Stimulated activated CD4-positive, alpha-beta T cell treated with anti-CD3 and anti-CD28 coated beads, Interleukin-1b, Interleukin-23, amount 100 ng/mL, for 1 hour (primary cell): ENCODE measurements around the gene DYNLL2.
"Not testable (repeated sequence)": the region's sequence is repeated elsewhere in the genome, so short reads cannot be mapped to it uniquely, and the experiment has no call there.

Experiments used
- DNase-seq, 2 donors: peaks; one replicate each; pipeline ENCODE4 v3.0.0-alpha.2; 2020; ENCODE audit warnings: low read depth in 2 of 2

DYNLL2 gene

GRCh38 chr17:58082870-58083490, at the start of gene DYNLL2:
Gene DYNLL2 (plus strand): TSS chr17:58083419. CDS start chr17:58087091, 3,672 bp downstream.
- peak; percentile 82 to 85 for DNase-seq

- DNase-seq: no peak
Measured at GRCh38 chr17:58039975-58040374, 43.2 kb upstream of the DYNLL2 start.

- DNase-seq: no peak
Measured at GRCh38 chr17:58040386-58040785, 42.8 kb upstream of the DYNLL2 start.

GRCh38 chr17:58041161-58041560, 42.1 kb upstream of the DYNLL2 start:
- DNase-seq: no peak

- DNase-seq: no peak
Measured at GRCh38 chr17:58043221-58044181, 39.7 kb upstream of the DYNLL2 start.

GRCh38 chr17:58044256-58044655, 39.0 kb upstream of the DYNLL2 start:
- not testable (repeated sequence) for DNase-seq

- DNase-seq: no peak
Measured at GRCh38 chr17:58046239-58047094, 36.8 kb upstream of the DYNLL2 start.

GRCh38 chr17:58047376-58048150, 35.7 kb upstream of the DYNLL2 start:
- DNase-seq: no peak

GRCh38 chr17:58049533-58049932, 33.7 kb upstream of the DYNLL2 start:
- no peak for DNase-seq

- DNase-seq: no peak
Measured at GRCh38 chr17:58050966-58051365, 32.3 kb upstream of the DYNLL2 start.

GRCh38 chr17:58051468-58051867, 31.8 kb upstream of the DYNLL2 start:
- no peak for DNase-seq

- no peak for DNase-seq
Measured at GRCh38 chr17:58052407-58052806, 30.8 kb upstream of the DYNLL2 start.

- no peak for DNase-seq
Measured at GRCh38 chr17:58052945-58053715, 30.1 kb upstream of the DYNLL2 start.

GRCh38 chr17:58054641-58055040, 28.6 kb upstream of the DYNLL2 start:
- no peak for DNase-seq

GRCh38 chr17:58056476-58056875, 26.7 kb upstream of the DYNLL2 start:
- no peak for DNase-seq

- no peak for DNase-seq
Measured at GRCh38 chr17:58059141-58059540, 24.1 kb upstream of the DYNLL2 start.

GRCh38 chr17:58060596-58061191, 22.5 kb upstream of the DYNLL2 start:
- no peak for DNase-seq

GRCh38 chr17:58061672-58062071, 21.5 kb upstream of the DYNLL2 start:
- DNase-seq: no peak

- DNase-seq: no peak
Measured at GRCh38 chr17:58065238-58065637, 18.0 kb upstream of the DYNLL2 start.

- DNase-seq: no peak
Measured at GRCh38 chr17:58066401-58066800, 16.8 kb upstream of the DYNLL2 start.
